ENCODE data around the gene ABLIM1.

Gene ABLIM1

GRCh38 chr10:114391599-114391998 is 266.5 kb downstream of the ABLIM1 start:
- no peak for DNase-seq (ENCODE audit: low spot score)

GRCh38 chr10:114389426-114389825 is 268.6 kb downstream of the ABLIM1 start:
- DNase-seq (ENCODE audit: low spot score), result no peak

GRCh38 chr10:114388275-114388674 is 269.8 kb downstream of the ABLIM1 start:
- DNase-seq (ENCODE audit: low spot score), result no peak

GRCh38 chr10:114387784-114388183 is 270.3 kb downstream of the ABLIM1 start:
- DNase-seq (ENCODE audit: low spot score), result no peak

- no peak for DNase-seq (ENCODE audit: low spot score)
Measured at GRCh38 chr10:114386452-114386851, 271.6 kb downstream of the ABLIM1 start.

GRCh38 chr10:114385557-114385956 is 272.5 kb downstream of the ABLIM1 start:
- no peak for DNase-seq (ENCODE audit: low spot score)

- no peak for DNase-seq (ENCODE audit: low spot score)
Measured at GRCh38 chr10:114384601-114385000, 273.5 kb downstream of the ABLIM1 start.

GRCh38 chr10:114384181-114384580 is 273.9 kb downstream of the ABLIM1 start:
- DNase-seq (ENCODE audit: low spot score), result no peak
